WTC11 (cell line): ENCODE data around the gene FGF5. TPM values are rescaled to one million over a fixed set of nuclear protein-coding genes. Genes with fewer than 3 reads are reported as not detected.

ENCODE experiments used
- ATAC-seq: fragments of 200-7000 bp; cut with Tn5 transposase; 2 replicates; pipeline ENCODE4 v1.10.0; 2021; ENCODE audit warnings: mild to moderate bottlenecking, moderate library complexity
- CTCF ChIA-PET: fragments of 300-600 bp; sonication (Branson Sonifier 250); formaldehyde crosslinking; loops from one replicate; lab custom pipeline; 2021; ENCODE audit warnings: antibody characterized with exemption; lab: Charles Lee
- POLR2A ChIA-PET: fragments of 350-600 bp; sonication (Branson Sonifier 250); formaldehyde crosslinking; loops from one replicate; lab custom pipeline; 2021; ENCODE audit warnings: antibody characterized with exemption; lab: Charles Lee
- DNase-seq: peaks from one replicate; pipeline ENCODE4 v3.0.0; 2021; ENCODE audit warnings: low spot score
- H3K27ac Mint-ChIP-seq: 2 replicates; pipeline ENCODE4 v1.8.0; 2021; ENCODE audit warnings: mixed read lengths
- H3K27me3 Mint-ChIP-seq: 2 replicates; pipeline ENCODE4 v1.8.0; 2021; ENCODE audit warnings: low read depth, mild to moderate bottlenecking, moderate library complexity, mixed read lengths
- H3K36me3 Mint-ChIP-seq: 2 replicates; pipeline ENCODE4 v1.8.0; 2021; ENCODE audit warnings: mixed read lengths
- H3K4me1 Mint-ChIP-seq: 2 replicates; pipeline ENCODE4 v1.8.0; 2022; ENCODE audit warnings: mixed read lengths
- H3K4me3 Mint-ChIP-seq: 2 replicates; pipeline ENCODE4 v1.8.0; 2021; ENCODE audit warnings: mild to moderate bottlenecking, moderate library complexity, mixed read lengths
- H3K9me3 Mint-ChIP-seq: 2 replicates; pipeline ENCODE4 v1.8.0; 2021; ENCODE audit warnings: mixed read lengths
- E2F4 ChIP-seq: sonication (generic); formaldehyde crosslinking; IDR thresholded peaks from 2 replicates; pipeline ENCODE4 v1.8.1; 2022; ENCODE audit warnings: low read depth, mild to moderate bottlenecking, moderate library complexity, missing genetic modification reagents, borderline replicate concordance
- HMGA2 ChIP-seq: fragments of 250-450 bp; sonication (Bioruptor Pico); IDR thresholded peaks from 2 replicates; pipeline ENCODE4 v1.4.0; 2021; ENCODE audit warnings: mild to moderate bottlenecking, moderate library complexity
- KAT7 ChIP-seq: sonication (generic); formaldehyde crosslinking; IDR thresholded peaks from 2 replicates; pipeline ENCODE4 v1.8.1; 2023; ENCODE audit warnings: missing genetic modification reagents, mild to moderate bottlenecking, borderline replicate concordance
- NFYB ChIP-seq: sonication (generic); formaldehyde crosslinking; conservative IDR thresholded peaks from 2 replicates; pipeline ENCODE4 v1.8.0; 2022; ENCODE audit warnings: low read depth, missing genetic modification reagents
- TCF7 ChIP-seq: sonication (generic); formaldehyde crosslinking; IDR thresholded peaks from 2 replicates; pipeline ENCODE4 v1.8.0; 2022; ENCODE audit warnings: mild to moderate bottlenecking, low read depth, missing genetic modification reagents, moderate library complexity
- ZBTB21 ChIP-seq: sonication (generic); formaldehyde crosslinking; IDR thresholded peaks from 2 replicates; pipeline ENCODE4 v1.8.1; 2023; ENCODE audit warnings: mild to moderate bottlenecking, missing genetic modification reagents, borderline replicate concordance
- ZBTB43 ChIP-seq: sonication (generic); formaldehyde crosslinking; IDR thresholded peaks from 2 replicates; pipeline ENCODE4 v1.8.1; 2023; ENCODE audit warnings: mild to moderate bottlenecking, missing genetic modification reagents
- ZNF121 ChIP-seq: sonication (generic); formaldehyde crosslinking; IDR thresholded peaks from 2 replicates; pipeline ENCODE4 v1.8.0; 2023; ENCODE audit warnings: missing genetic modification reagents
- total RNA-seq: library from RNA; stranded (reverse); gene quantifications from 3 replicates; pipeline ENCODE4 v1.2.3, GENCODE V29; 2021
- TF ChIP-seq, protein P1 (sequence below): sonication (generic); formaldehyde crosslinking; IDR thresholded peaks from 2 replicates; pipeline ENCODE4 v1.8.0; 2023; ENCODE audit warnings: missing genetic modification reagents, mild to moderate bottlenecking, borderline replicate concordance
- TF ChIP-seq, protein P2 (sequence below): sonication (generic); formaldehyde crosslinking; IDR thresholded peaks from 2 replicates; pipeline ENCODE4 v1.8.1; 2023; ENCODE audit warnings: mild to moderate bottlenecking, missing genetic modification reagents, borderline replicate concordance
- TF ChIP-seq, protein P3 (sequence below): sonication (generic); formaldehyde crosslinking; IDR thresholded peaks from 2 replicates; pipeline ENCODE4 v1.8.0; 2022; ENCODE audit warnings: mild to moderate bottlenecking, missing genetic modification reagents

Gene FGF5
- total RNA-seq, 1 experiment from 2014 or later: not detected

DNA sequence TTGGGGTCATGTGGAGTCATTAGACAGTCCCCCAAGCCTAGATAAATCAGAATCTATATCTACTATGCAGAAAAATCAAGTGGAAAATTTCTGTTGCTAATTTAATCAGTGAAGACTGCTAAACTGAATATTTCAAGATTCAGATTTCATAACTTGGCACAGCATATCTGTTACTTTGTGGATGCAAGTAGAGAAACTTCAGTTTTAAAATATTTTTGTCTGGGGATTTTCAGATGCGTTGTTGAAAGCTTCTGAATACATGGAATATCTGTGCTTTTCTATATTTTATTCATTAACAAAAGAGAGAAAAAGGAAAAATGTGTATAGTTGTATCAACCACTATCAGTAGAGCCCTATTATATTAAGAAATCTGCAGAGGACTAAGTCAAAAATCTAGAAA is 4.4 kb downstream of the FGF5 start (continued):
- TF ChIP-seq ZBTB43 (CRISPR knock-in tag): no peak
- TF ChIP-seq TCF7 (CRISPR knock-in tag): no peak
- no peak for TF ChIP-seq ZNF121 (CRISPR knock-in tag)
- TF ChIP-seq HMGA2 (CRISPR knock-in tag): no peak

- TF ChIP-seq KAT7 (CRISPR knock-in tag): no peak
- TF ChIP-seq, protein P1, sequence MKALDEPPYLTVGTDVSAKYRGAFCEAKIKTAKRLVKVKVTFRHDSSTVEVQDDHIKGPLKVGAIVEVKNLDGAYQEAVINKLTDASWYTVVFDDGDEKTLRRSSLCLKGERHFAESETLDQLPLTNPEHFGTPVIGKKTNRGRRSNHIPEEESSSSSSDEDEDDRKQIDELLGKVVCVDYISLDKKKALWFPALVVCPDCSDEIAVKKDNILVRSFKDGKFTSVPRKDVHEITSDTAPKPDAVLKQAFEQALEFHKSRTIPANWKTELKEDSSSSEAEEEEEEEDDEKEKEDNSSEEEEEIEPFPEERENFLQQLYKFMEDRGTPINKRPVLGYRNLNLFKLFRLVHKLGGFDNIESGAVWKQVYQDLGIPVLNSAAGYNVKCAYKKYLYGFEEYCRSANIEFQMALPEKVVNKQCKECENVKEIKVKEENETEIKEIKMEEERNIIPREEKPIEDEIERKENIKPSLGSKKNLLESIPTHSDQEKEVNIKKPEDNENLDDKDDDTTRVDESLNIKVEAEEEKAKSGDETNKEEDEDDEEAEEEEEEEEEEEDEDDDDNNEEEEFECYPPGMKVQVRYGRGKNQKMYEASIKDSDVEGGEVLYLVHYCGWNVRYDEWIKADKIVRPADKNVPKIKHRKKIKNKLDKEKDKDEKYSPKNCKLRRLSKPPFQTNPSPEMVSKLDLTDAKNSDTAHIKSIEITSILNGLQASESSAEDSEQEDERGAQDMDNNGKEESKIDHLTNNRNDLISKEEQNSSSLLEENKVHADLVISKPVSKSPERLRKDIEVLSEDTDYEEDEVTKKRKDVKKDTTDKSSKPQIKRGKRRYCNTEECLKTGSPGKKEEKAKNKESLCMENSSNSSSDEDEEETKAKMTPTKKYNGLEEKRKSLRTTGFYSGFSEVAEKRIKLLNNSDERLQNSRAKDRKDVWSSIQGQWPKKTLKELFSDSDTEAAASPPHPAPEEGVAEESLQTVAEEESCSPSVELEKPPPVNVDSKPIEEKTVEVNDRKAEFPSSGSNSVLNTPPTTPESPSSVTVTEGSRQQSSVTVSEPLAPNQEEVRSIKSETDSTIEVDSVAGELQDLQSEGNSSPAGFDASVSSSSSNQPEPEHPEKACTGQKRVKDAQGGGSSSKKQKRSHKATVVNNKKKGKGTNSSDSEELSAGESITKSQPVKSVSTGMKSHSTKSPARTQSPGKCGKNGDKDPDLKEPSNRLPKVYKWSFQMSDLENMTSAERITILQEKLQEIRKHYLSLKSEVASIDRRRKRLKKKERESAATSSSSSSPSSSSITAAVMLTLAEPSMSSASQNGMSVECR (CRISPR knock-in tag): no peak
- TF ChIP-seq NFYB (CRISPR knock-in tag): no peak
- TF ChIP-seq, protein P2, sequence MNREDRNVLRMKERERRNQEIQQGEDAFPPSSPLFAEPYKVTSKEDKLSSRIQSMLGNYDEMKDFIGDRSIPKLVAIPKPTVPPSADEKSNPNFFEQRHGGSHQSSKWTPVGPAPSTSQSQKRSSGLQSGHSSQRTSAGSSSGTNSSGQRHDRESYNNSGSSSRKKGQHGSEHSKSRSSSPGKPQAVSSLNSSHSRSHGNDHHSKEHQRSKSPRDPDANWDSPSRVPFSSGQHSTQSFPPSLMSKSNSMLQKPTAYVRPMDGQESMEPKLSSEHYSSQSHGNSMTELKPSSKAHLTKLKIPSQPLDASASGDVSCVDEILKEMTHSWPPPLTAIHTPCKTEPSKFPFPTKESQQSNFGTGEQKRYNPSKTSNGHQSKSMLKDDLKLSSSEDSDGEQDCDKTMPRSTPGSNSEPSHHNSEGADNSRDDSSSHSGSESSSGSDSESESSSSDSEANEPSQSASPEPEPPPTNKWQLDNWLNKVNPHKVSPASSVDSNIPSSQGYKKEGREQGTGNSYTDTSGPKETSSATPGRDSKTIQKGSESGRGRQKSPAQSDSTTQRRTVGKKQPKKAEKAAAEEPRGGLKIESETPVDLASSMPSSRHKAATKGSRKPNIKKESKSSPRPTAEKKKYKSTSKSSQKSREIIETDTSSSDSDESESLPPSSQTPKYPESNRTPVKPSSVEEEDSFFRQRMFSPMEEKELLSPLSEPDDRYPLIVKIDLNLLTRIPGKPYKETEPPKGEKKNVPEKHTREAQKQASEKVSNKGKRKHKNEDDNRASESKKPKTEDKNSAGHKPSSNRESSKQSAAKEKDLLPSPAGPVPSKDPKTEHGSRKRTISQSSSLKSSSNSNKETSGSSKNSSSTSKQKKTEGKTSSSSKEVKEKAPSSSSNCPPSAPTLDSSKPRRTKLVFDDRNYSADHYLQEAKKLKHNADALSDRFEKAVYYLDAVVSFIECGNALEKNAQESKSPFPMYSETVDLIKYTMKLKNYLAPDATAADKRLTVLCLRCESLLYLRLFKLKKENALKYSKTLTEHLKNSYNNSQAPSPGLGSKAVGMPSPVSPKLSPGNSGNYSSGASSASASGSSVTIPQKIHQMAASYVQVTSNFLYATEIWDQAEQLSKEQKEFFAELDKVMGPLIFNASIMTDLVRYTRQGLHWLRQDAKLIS (CRISPR knock-in tag): no peak
- TF ChIP-seq, all 79 proteins: peak for 0
- ChIA-PET CTCF (interaction anchor here (0.6 kb wide), 1 partner anchor 83 kb away, joined by 3 read pairs; no protein-coding TSS in a partner anchor), POLR2A (no interaction called here)
- ATAC-seq (no peak), DNase-seq (no peak)
- Mint-ChIP-seq H3K36me3 (no peaks in the 10 kb centered on the region), H3K4me3 (no peak overlapping the region), H3K9me3 (no peaks in the 10 kb centered on the region), H3K27ac (no peak overlapping the region), H3K27me3 (peaks cover 64% of the 10 kb centered on the region), H3K4me1 (peaks cover 19% of the 10 kb centered on the region)
Observed at GRCh38 chr4:80271801-80272200, 5.3 kb downstream of the FGF5 start.

GRCh38 chr4:80276931-80277330 is 10.5 kb downstream of the FGF5 start:
- H3K4me3 Mint-ChIP-seq: no peak overlapping the region
- no peaks in the 10 kb centered on the region for H3K9me3 Mint-ChIP-seq
- DNase-seq: no peak
- no peaks in the 10 kb centered on the region for H3K36me3 Mint-ChIP-seq
- ChIA-PET POLR2A (no interaction called here), CTCF (no interaction called here)
- H3K4me1 Mint-ChIP-seq: 0 out of 2 replicates have a peak, but pooled peaks cover 3% of the 10 kb centered on the region
- H3K27me3 Mint-ChIP-seq: peaks cover 34% of the 10 kb centered on the region
- TF ChIP-seq ZBTB21 (CRISPR knock-in tag): no peak
- TF ChIP-seq E2F4 (CRISPR knock-in tag): no peak
- TF ChIP-seq, protein P3, sequence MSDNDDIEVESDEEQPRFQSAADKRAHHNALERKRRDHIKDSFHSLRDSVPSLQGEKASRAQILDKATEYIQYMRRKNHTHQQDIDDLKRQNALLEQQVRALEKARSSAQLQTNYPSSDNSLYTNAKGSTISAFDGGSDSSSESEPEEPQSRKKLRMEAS: no peak
- no peak overlapping the region for H3K27ac Mint-ChIP-seq
- no peak for ATAC-seq
